Ishikawa (cell line): ENCODE results near the gene LHX1.

Experiments used
- CEBPB ChIP-seq: IDR thresholded peaks from 2 replicates; pipeline ENCODE4 v1.6.1; 2012
- CREB1 ChIP-seq: IDR thresholded peaks from 2 replicates; pipeline ENCODE4 v1.6.1; 2012; ENCODE audit warnings: low read depth
- EGR1 ChIP-seq: IDR thresholded peaks from 2 replicates; pipeline ENCODE4 v1.6.1; 2012
- EP300 ChIP-seq: IDR thresholded peaks from 2 replicates; pipeline ENCODE4 v1.6.1; 2012; ENCODE audit warnings: borderline replicate concordance
- FOXM1 ChIP-seq: IDR thresholded peaks from 2 replicates; pipeline ENCODE4 v1.6.1; 2012; ENCODE audit warnings: low read depth, borderline replicate concordance
- NFIC ChIP-seq: IDR thresholded peaks from 2 replicates; pipeline ENCODE4 v1.6.1; 2012
- RAD21 ChIP-seq: IDR thresholded peaks from 2 replicates; pipeline ENCODE4 v1.6.1; 2012; ENCODE audit warnings: low read depth
- TAF1 ChIP-seq: IDR thresholded peaks from 2 replicates; pipeline ENCODE4 v1.6.1; 2012; ENCODE audit warnings: low read depth, mild to moderate bottlenecking
- TCF12 ChIP-seq: IDR thresholded peaks from 2 replicates; pipeline ENCODE4 v1.6.1; 2012; ENCODE audit warnings: low read depth
- TEAD4 ChIP-seq: IDR thresholded peaks from 2 replicates; pipeline ENCODE4 v1.6.1; 2012
- YY1 ChIP-seq: IDR thresholded peaks from 2 replicates; pipeline ENCODE4 v1.6.1; 2012; ENCODE audit warnings: low read depth
- ZBTB7A ChIP-seq: IDR thresholded peaks from 2 replicates; pipeline ENCODE4 v1.6.1; 2012; ENCODE audit warnings: low read depth
- TF ChIP-seq, protein P1 (sequence below): IDR thresholded peaks from 2 replicates; pipeline ENCODE4 v1.6.1; 2012
- TF ChIP-seq, protein P2 (sequence below): IDR thresholded peaks from 2 replicates; pipeline ENCODE4 v1.6.1; 2012; ENCODE audit warnings: low read depth, mild to moderate bottlenecking
- TF ChIP-seq, protein P3 (sequence below): IDR thresholded peaks from 2 replicates; pipeline ENCODE4 v1.6.1; 2012

Gene LHX1

DNA sequence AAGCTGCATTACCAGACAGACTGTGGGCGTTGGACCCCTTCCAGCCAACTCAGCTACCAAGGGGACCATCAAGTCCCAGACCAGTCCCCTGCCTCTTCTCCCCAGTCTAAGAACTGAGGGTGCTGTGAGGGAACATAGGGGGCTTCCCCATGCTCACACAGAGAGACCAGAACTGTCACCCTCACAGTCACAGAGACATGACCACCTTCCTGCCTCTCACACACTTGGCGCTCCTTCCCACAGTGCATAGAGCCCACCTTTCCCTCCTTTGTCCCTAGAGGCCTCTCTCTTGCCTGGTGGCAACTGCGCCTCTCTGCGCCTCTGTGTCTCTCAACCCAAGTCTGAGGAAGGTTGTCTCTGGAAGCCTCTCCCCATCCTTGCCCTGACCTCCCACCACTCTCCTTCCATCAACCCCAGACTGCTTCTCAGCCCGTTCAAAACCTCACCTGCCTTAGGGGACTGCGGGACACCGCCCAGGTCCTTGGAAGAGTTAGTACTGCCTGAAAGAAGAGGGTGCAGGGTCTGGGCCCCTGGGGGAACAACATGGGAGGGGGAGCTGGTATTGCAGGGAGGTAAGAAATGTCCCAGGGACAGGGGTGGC, 6.1 kb upstream of the LHX1 start:
- TF ChIP-seq FOXM1 (no peak), EGR1 (no peak), TAF1 (no peak), TEAD4 (no peak), YY1 (no peak), CREB1 (no peak), EP300 (no peak), CEBPB (no peak), TCF12 (no peak), RAD21 (no peak), ZBTB7A (no peak), NFIC (no peak)
- TF ChIP-seq, protein P1, sequence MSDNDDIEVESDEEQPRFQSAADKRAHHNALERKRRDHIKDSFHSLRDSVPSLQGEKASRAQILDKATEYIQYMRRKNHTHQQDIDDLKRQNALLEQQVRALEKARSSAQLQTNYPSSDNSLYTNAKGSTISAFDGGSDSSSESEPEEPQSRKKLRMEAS = no peak
- TF ChIP-seq, protein P2, sequence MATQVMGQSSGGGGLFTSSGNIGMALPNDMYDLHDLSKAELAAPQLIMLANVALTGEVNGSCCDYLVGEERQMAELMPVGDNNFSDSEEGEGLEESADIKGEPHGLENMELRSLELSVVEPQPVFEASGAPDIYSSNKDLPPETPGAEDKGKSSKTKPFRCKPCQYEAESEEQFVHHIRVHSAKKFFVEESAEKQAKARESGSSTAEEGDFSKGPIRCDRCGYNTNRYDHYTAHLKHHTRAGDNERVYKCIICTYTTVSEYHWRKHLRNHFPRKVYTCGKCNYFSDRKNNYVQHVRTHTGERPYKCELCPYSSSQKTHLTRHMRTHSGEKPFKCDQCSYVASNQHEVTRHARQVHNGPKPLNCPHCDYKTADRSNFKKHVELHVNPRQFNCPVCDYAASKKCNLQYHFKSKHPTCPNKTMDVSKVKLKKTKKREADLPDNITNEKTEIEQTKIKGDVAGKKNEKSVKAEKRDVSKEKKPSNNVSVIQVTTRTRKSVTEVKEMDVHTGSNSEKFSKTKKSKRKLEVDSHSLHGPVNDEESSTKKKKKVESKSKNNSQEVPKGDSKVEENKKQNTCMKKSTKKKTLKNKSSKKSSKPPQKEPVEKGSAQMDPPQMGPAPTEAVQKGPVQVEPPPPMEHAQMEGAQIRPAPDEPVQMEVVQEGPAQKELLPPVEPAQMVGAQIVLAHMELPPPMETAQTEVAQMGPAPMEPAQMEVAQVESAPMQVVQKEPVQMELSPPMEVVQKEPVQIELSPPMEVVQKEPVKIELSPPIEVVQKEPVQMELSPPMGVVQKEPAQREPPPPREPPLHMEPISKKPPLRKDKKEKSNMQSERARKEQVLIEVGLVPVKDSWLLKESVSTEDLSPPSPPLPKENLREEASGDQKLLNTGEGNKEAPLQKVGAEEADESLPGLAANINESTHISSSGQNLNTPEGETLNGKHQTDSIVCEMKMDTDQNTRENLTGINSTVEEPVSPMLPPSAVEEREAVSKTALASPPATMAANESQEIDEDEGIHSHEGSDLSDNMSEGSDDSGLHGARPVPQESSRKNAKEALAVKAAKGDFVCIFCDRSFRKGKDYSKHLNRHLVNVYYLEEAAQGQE = no peak
- TF ChIP-seq, protein P3, sequence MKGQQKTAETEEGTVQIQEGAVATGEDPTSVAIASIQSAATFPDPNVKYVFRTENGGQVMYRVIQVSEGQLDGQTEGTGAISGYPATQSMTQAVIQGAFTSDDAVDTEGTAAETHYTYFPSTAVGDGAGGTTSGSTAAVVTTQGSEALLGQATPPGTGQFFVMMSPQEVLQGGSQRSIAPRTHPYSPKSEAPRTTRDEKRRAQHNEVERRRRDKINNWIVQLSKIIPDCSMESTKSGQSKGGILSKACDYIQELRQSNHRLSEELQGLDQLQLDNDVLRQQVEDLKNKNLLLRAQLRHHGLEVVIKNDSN = no peak

DNA sequence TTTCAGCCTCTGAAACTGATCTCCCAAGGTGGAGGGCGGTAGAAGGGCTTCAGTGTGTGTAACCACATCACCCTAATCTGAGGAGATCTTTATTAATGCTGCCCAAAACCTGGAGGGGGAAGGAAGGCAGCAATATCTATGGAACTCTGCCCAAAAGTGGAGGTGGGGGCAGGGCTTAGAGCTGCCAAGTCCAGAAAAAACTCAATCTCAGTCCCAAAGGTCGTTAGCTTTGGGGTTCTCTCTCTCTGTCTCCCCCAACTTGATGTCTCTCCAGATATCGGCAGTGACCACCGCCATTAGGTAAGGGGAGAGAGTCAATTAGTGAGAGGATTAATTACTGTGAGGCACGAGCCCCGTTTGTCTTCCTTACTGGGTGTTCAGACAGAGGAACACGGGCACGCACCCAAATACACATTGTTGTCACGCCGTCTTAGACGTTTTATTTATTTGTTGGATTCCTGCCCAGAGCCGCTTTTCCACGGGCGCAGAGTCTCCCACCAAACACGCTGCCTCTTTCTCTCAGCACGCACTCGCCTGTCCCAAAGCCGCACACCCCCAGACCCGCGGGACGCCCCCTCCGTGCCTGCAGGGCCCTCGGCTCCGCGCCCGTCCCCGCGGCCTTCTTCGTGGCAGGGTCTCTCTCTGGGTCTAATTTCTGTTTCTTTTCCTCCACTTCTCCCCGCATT, 5.4 kb upstream of the LHX1 start:
- TF ChIP-seq, protein P3 = no peak
- TF ChIP-seq NFIC = peak; percentile 37; the same call in 1 of the 2 replicates

DNA sequence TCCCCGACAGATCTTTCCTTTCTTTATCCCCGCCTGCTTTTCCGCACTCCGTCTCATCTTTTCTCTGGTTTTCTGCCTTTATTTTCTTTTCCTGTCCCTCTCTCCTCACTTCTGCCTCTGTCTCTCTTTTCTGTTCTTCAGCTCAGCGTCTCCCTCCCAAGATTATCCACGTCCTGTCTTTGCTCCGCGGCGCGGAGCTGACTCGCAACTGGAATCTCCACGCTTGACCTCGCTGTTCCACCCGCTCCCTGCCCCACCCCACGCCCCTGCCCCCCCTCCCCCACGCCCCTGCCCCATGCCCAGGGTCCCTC, 4.9 kb upstream of the LHX1 start:
- TF ChIP-seq EGR1 (no peak), ZBTB7A (no peak), CEBPB (no peak), TAF1 (no peak), EP300 (no peak), TCF12 (no peak), YY1 (no peak), FOXM1 (no peak), NFIC (no peak), RAD21 (no peak), CREB1 (no peak), TEAD4 (no peak)
- TF ChIP-seq, protein P1 = no peak
- TF ChIP-seq, protein P3 = no peak
- TF ChIP-seq, protein P2 = no peak

DNA sequence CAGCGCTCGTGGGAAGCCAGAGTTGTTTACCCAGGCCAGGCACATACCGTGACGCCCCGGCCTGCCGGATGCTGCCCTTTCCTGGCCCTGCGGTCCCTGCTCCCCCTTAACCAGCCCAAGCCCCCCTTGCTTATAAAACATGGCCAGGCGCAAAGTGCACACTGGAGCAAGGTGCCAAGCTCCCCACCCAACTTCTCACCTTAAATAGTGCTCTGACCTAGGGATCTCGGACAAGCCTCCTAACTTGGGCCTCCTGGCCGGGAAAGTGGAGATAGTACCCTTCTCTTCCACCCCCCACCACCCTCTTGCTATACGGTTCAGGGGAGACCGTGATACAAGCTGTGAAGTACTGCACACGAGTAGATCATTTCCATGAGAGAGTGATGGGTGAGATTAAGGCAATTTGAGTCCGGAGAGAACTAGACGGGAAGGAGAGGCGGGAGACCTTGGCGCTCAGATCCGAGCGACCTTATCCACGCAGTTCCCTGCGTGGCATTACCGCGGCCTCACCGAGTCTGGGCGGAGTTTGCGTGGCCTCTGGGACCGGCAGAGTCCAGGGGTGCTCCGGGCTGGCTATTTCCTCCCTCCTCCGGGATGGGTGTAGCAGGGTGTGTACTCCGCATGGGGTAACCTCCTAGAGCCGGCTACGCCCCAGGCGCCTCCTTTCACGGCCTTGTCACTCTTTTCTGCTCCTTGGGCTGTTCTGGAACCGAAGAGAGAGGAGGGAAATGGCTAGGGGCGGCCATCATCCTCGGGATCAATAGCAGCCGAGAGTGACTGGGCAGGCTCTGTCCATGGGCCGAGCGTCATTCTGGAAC, 4.4 kb upstream of the LHX1 start:
- TF ChIP-seq, protein P3 = no peak
- TF ChIP-seq RAD21 = no peak
- no peak for TF ChIP-seq NFIC
- no peak for TF ChIP-seq YY1
- no peak for TF ChIP-seq EGR1
- TF ChIP-seq EP300 = no peak
- no peak for TF ChIP-seq FOXM1
- TF ChIP-seq, protein P2 = no peak
- no peak for TF ChIP-seq CREB1
- TF ChIP-seq TAF1 = no peak
- no peak for TF ChIP-seq ZBTB7A
- TF ChIP-seq CEBPB = no peak
- TF ChIP-seq, protein P1 = no peak
- TF ChIP-seq TEAD4 = no peak
- no peak for TF ChIP-seq TCF12
